Stomach smooth muscle (tissue), 2 donors: ENCODE results near the gene ERCC2.

Experiments used
- H3K27ac ChIP-seq: one replicate; pipeline ENCODE4 v1.7.0; 2013; ENCODE audit warnings: mild to moderate bottlenecking, low read length, inconsistent platforms
- H3K27me3 ChIP-seq, 2 donors: one replicate each; pipeline ENCODE4 v1.7.0; 2013; ENCODE audit warnings: low read length in 2 of 2; ENCODE audit not compliant: insufficient read depth in 2 of 2, control insufficient read depth in 1 of 2
- H3K36me3 ChIP-seq, 2 donors: one replicate each; pipeline ENCODE4 v1.7.0; 2013; ENCODE audit warnings: low read length in 2 of 2; ENCODE audit not compliant: control insufficient read depth in 2 of 2, insufficient read depth in 2 of 2
- H3K4me1 ChIP-seq: one replicate; pipeline ENCODE4 v1.7.0; 2013; ENCODE audit warnings: low read length; ENCODE audit not compliant: control insufficient read depth, insufficient read depth
- H3K4me3 ChIP-seq, 2 donors: one replicate each; pipeline ENCODE4 v1.7.0; 2013; ENCODE audit warnings: low read length in 2 of 2
- H3K9ac ChIP-seq, 2 donors: one replicate each; pipeline ENCODE4 v1.7.0; 2013; ENCODE audit warnings: low read length in 2 of 2, mild to moderate bottlenecking in 1 of 2
- H3K9me3 ChIP-seq, 2 donors: one replicate each; pipeline ENCODE4 v1.7.0; 2013; ENCODE audit warnings: low read length in 2 of 2; ENCODE audit not compliant: control insufficient read depth in 2 of 2
- donor health status: healthy.
- donor health status: Pancreatic carcinoma.

ERCC2 gene

GRCh38 chr19:45354241-45354842, 16.0 kb downstream of the ERCC2 start:
- Histone ChIP-seq H3K4me1 (no peaks in the 10 kb centered on the region), H3K4me3 (no peak overlapping the region), H3K9me3 (no peaks in the 10 kb centered on the region), H3K36me3 (peaks cover 4 to 23% of the 10 kb centered on the region in 2 donors), H3K9ac (no peak overlapping the region), H3K27me3 (no peaks in the 10 kb centered on the region), H3K27ac (no peak overlapping the region)

- Histone ChIP-seq H3K27ac (no peak overlapping the region), H3K27me3 (no peaks in the 10 kb centered on the region), H3K4me1 (no peaks in the 10 kb centered on the region), H3K36me3 (peaks cover 4 to 23% of the 10 kb centered on the region in 2 donors), H3K9ac (no peak overlapping the region), H3K4me3 (no peak overlapping the region), H3K9me3 (no peaks in the 10 kb centered on the region)
Observed at GRCh38 chr19:45352914-45353796, 17.2 kb downstream of the ERCC2 start.

- Histone ChIP-seq H3K4me3 (no peak overlapping the region), H3K9ac (no peak overlapping the region), H3K27me3 (peaks cover 4 to 5% of the 10 kb centered on the region in 2 donors), H3K4me1 (no peaks in the 10 kb centered on the region), H3K27ac (no peak overlapping the region), H3K9me3 (no peaks in the 10 kb centered on the region), H3K36me3 (peaks cover 4 to 23% of the 10 kb centered on the region in 2 donors)
Observed at GRCh38 chr19:45352471-45352870, 17.9 kb downstream of the ERCC2 start.

GRCh38 chr19:45352062-45352461, 18.3 kb downstream of the ERCC2 start:
- Histone ChIP-seq H3K27me3 (peaks cover 5 to 7% of the 10 kb centered on the region in 2 donors), H3K9ac (no peak overlapping the region), H3K9me3 (no peaks in the 10 kb centered on the region), H3K36me3 (peaks cover 3 to 23% of the 10 kb centered on the region in 2 donors), H3K4me3 (no peak overlapping the region), H3K4me1 (no peaks in the 10 kb centered on the region), H3K27ac (no peak overlapping the region)

GRCh38 chr19:45351401-45351952, 18.9 kb downstream of the ERCC2 start:
- no peak overlapping the region for H3K9ac ChIP-seq
- peaks cover 0 to 21% of the 10 kb centered on the region in 2 donors for H3K36me3 ChIP-seq
- no peak overlapping the region for H3K4me3 ChIP-seq
- peaks cover under 1% of the 10 kb centered on the region for H3K4me1 ChIP-seq
- peaks cover 5 to 11% of the 10 kb centered on the region in 2 donors for H3K27me3 ChIP-seq
- H3K9me3 ChIP-seq, result no peaks in the 10 kb centered on the region
- no peak overlapping the region for H3K27ac ChIP-seq

- peaks cover 0 to 21% of the 10 kb centered on the region in 2 donors for H3K36me3 ChIP-seq
Observed at GRCh38 chr19:45350477-45351058, 19.8 kb downstream of the ERCC2 start.

GRCh38 chr19:45349430-45349941, 20.9 kb downstream of the ERCC2 start:
- no peak overlapping the region for H3K9ac ChIP-seq
- H3K27me3 ChIP-seq, result peaks cover 13 to 21% of the 10 kb centered on the region in 2 donors
- H3K4me3 ChIP-seq, result no peak overlapping the region
- H3K9me3 ChIP-seq, result no peaks in the 10 kb centered on the region
- peaks cover 4% of the 10 kb centered on the region for H3K4me1 ChIP-seq
- H3K27ac ChIP-seq, result no peak overlapping the region
- peaks cover 0 to 17% of the 10 kb centered on the region in 2 donors for H3K36me3 ChIP-seq

More at GRCh38 chr19:45350477-45351058, 19.8 kb downstream of the ERCC2 start:
- Histone ChIP-seq H3K27ac (no peak overlapping the region), H3K9me3 (no peaks in the 10 kb centered on the region), H3K27me3 (peaks cover 9 to 16% of the 10 kb centered on the region in 2 donors), H3K4me3 (no peak overlapping the region), H3K4me1 (peaks cover 4% of the 10 kb centered on the region), H3K9ac (no peak overlapping the region)

- H3K9me3 ChIP-seq, result no peaks in the 10 kb centered on the region
- peaks cover 4% of the 10 kb centered on the region for H3K4me1 ChIP-seq
- H3K9ac ChIP-seq, result no peak overlapping the region
- no peak overlapping the region for H3K4me3 ChIP-seq
- peaks cover 13 to 21% of the 10 kb centered on the region in 2 donors for H3K27me3 ChIP-seq
- peaks cover 0 to 15% of the 10 kb centered on the region in 2 donors for H3K36me3 ChIP-seq
- H3K27ac ChIP-seq, result no peak overlapping the region
Observed at GRCh38 chr19:45349126-45349415, 21.3 kb downstream of the ERCC2 start.

GRCh38 chr19:45348367-45349125, 21.8 kb downstream of the ERCC2 start:
- Histone ChIP-seq H3K36me3 (peaks cover 0 to 14% of the 10 kb centered on the region in 2 donors), H3K27ac (no peak overlapping the region), H3K4me3 (no peak overlapping the region), H3K9me3 (no peaks in the 10 kb centered on the region), H3K9ac (no peak overlapping the region), H3K27me3 (peaks cover 13 to 21% of the 10 kb centered on the region in 2 donors), H3K4me1 (peaks cover 4% of the 10 kb centered on the region)
